HepG2 (cell line): ENCODE data around the gene DOCK4. TPM values are rescaled to one million over a fixed set of nuclear protein-coding genes. Genes with fewer than 3 reads are reported as not detected.

Source experiments
- ELF3 ChIP-seq: IDR thresholded peaks from 2 replicates; pipeline ENCODE4 v1.6.1; 2016; ENCODE audit warnings: missing genetic modification reagents, missing compliant biosample characterization
- ETV5 ChIP-seq: IDR thresholded peaks from 2 replicates; pipeline ENCODE4 v1.6.1; 2018; ENCODE audit warnings: missing biosample characterization, missing genetic modification reagents, inconsistent platforms, borderline replicate concordance
- FOSL2 ChIP-seq: sonication (generic); formaldehyde crosslinking; IDR thresholded peaks from 2 replicates; pipeline ENCODE4 v1.4.0; 2020; ENCODE audit warnings: missing genetic modification reagents
- FOXA3 ChIP-seq: IDR thresholded peaks from 2 replicates; pipeline ENCODE4 v1.6.1; 2016; ENCODE audit warnings: missing genetic modification reagents, missing compliant biosample characterization
- FOXK2 ChIP-seq: fragments of 450-650 bp; IDR thresholded peaks from 2 replicates; pipeline ENCODE4 v1.6.1; 2016
- HMG20A ChIP-seq: IDR thresholded peaks from 2 replicates; pipeline ENCODE4 v1.6.1; 2016; ENCODE audit warnings: borderline replicate concordance
- MIER3 ChIP-seq: IDR thresholded peaks from 2 replicates; pipeline ENCODE4 v1.6.1; 2016; ENCODE audit warnings: missing compliant biosample characterization, borderline replicate concordance
- PHF21A ChIP-seq: sonication (generic); formaldehyde crosslinking; IDR thresholded peaks from 2 replicates; pipeline ENCODE4 v1.5.0; 2020; ENCODE audit warnings: mild to moderate bottlenecking, missing genetic modification reagents
- POLR2AphosphoS2 ChIP-seq: IDR thresholded peaks from 2 replicates; pipeline ENCODE4 v1.6.1; 2011; ENCODE audit warnings: low read depth, low read length, improper control_type of control experiment
- PPARG ChIP-seq: conservative IDR thresholded peaks from 2 replicates; pipeline ENCODE4 v1.6.1; 2016; ENCODE audit warnings: missing biosample characterization, missing genetic modification reagents
- PTBP1 ChIP-seq: fragments of 200-400 bp; formaldehyde crosslinking; IDR thresholded peaks from 2 replicates; pipeline ENCODE4 v1.6.1; 2018; ENCODE audit warnings: low read length, low read depth; ENCODE audit not compliant: poor library complexity, severe bottlenecking
- REXO4 ChIP-seq: sonication (generic); formaldehyde crosslinking; IDR thresholded peaks from 2 replicates; pipeline ENCODE4 v1.8.0; 2022; ENCODE audit warnings: missing genetic modification reagents, mild to moderate bottlenecking, borderline replicate concordance
- SMAD1 ChIP-seq: sonication (generic); formaldehyde crosslinking; IDR thresholded peaks from 2 replicates; pipeline ENCODE4 v1.4.0; 2020; ENCODE audit warnings: missing genetic modification reagents, low read depth, mild to moderate bottlenecking, borderline replicate concordance
- SMARCE1 ChIP-seq: fragments of 450-650 bp; IDR thresholded peaks from 2 replicates; pipeline ENCODE4 v1.6.1; 2017; ENCODE audit warnings: borderline replicate concordance
- SNAI1 ChIP-seq: sonication (generic); formaldehyde crosslinking; IDR thresholded peaks from 2 replicates; pipeline ENCODE4 v1.5.0; 2020; ENCODE audit warnings: mild to moderate bottlenecking, missing genetic modification reagents, borderline replicate concordance
- SOX13 ChIP-seq, 3 experiments: fragments of 450-650 bp in 1 of 3; sonication (generic) in 1 of 3; formaldehyde crosslinking in 1 of 3; IDR thresholded peaks in 2 of 3; conservative IDR thresholded peaks in 1 of 3; 2 replicates each; pipeline versions ENCODE4 v1.5.0 to v1.6.1; 2016 to 2020; ENCODE audit warnings: antibody characterized with exemption in 1 of 3, mild to moderate bottlenecking in 1 of 3, missing compliant biosample characterization in 1 of 3, missing genetic modification reagents in 1 of 3, moderate library complexity in 1 of 3
- SRSF4 ChIP-seq: fragments of 200-400 bp; formaldehyde crosslinking; IDR thresholded peaks from one replicate; pipeline ENCODE4 v1.6.1; 2018; ENCODE audit warnings: mild to moderate bottlenecking, low read depth, low read length, moderate library complexity; ENCODE audit not compliant: poor library complexity, severe bottlenecking
- TBX2 ChIP-seq: sonication (generic); formaldehyde crosslinking; IDR thresholded peaks from 2 replicates; pipeline ENCODE4 v1.5.0; 2020; ENCODE audit warnings: missing genetic modification reagents, mild to moderate bottlenecking, borderline replicate concordance
- TEAD2 ChIP-seq: sonication (generic); formaldehyde crosslinking; IDR thresholded peaks from 2 replicates; pipeline ENCODE4 v1.9.0; 2021; ENCODE audit warnings: missing genetic modification reagents
- THRA ChIP-seq: sonication (generic); formaldehyde crosslinking; IDR thresholded peaks from 2 replicates; pipeline ENCODE4 v1.4.0; 2020; ENCODE audit warnings: missing genetic modification reagents, borderline replicate concordance
- YEATS2 ChIP-seq: sonication (generic); formaldehyde crosslinking; IDR thresholded peaks from 2 replicates; pipeline ENCODE4 v1.4.0; 2020; ENCODE audit warnings: missing genetic modification reagents, borderline replicate concordance
- ZFX ChIP-seq: sonication (generic); formaldehyde crosslinking; IDR thresholded peaks from 2 replicates; pipeline ENCODE4 v1.4.0; 2020; ENCODE audit warnings: mild to moderate bottlenecking, low read depth, missing genetic modification reagents, moderate library complexity
- ZNF12 ChIP-seq: sonication (generic); formaldehyde crosslinking; IDR thresholded peaks from 2 replicates; pipeline ENCODE4 v1.5.0; 2020; ENCODE audit warnings: missing genetic modification reagents
- ZNF207 ChIP-seq: fragments of 450-650 bp; IDR thresholded peaks from 2 replicates; pipeline ENCODE4 v1.6.1; 2016; ENCODE audit warnings: antibody characterized with exemption, borderline replicate concordance
- ZNF441 ChIP-seq: sonication (generic); formaldehyde crosslinking; IDR thresholded peaks from 2 replicates; pipeline ENCODE4 v1.7.0; 2021; ENCODE audit warnings: missing genetic modification reagents, borderline replicate concordance
- ZNF460 ChIP-seq: sonication (generic); formaldehyde crosslinking; IDR thresholded peaks from 2 replicates; pipeline ENCODE4 v1.5.1; 2020; ENCODE audit warnings: missing genetic modification reagents, mild to moderate bottlenecking, borderline replicate concordance
- ZNF557 ChIP-seq: sonication (generic); formaldehyde crosslinking; IDR thresholded peaks from 2 replicates; pipeline ENCODE4 v1.4.0; 2020; ENCODE audit warnings: missing genetic modification reagents
- ZNF709 ChIP-seq: sonication (generic); formaldehyde crosslinking; IDR thresholded peaks from 2 replicates; pipeline ENCODE4 v1.5.0; 2020; ENCODE audit warnings: mild to moderate bottlenecking, missing genetic modification reagents
- ZSCAN29 ChIP-seq: sonication (generic); formaldehyde crosslinking; conservative IDR thresholded peaks from 2 replicates; pipeline ENCODE4 v1.4.0; 2020; ENCODE audit warnings: mild to moderate bottlenecking, missing genetic modification reagents
- polyA plus RNA-seq, 8 experiments: library from polyadenylated mRNA; depleted of rRNA in 3 of 8; stranded (reverse) in 7 of 8; unstranded in 1 of 8; fragments of >200 nt; fragmentation: Illumina TruSeq in 4 of 8; extraction: Trizol in 4 of 8; gene quantifications; 2 replicates each; pipeline versions ENCODE4 v1.2.1 to v1.2.3, GENCODE V29; 2011 to 2016; ENCODE audit warnings: low read depth in 4 of 8, missing spikeins in 1 of 8, mixed read lengths in 1 of 8; ENCODE audit not compliant: insufficient read depth in 1 of 8
- total RNA-seq, 5 experiments: library from RNA; depleted of rRNA; stranded (reverse); fragments of >200 nt; fragmentation: Illumina TruSeq; extraction: Trizol; gene quantifications; 2 replicates each; pipeline ENCODE4 v1.2.3, GENCODE V29; 2016; ENCODE audit warnings: low read depth in 1 of 5
- TF ChIP-seq, protein P1 (sequence below): sonication (generic); formaldehyde crosslinking; IDR thresholded peaks from 2 replicates; pipeline ENCODE4 v1.4.0; 2020; ENCODE audit warnings: missing genetic modification reagents

DOCK4 gene
- total and polyA plus RNA-seq, 2 of the 13 experiments (the other 11 are each of a cell fraction or from before 2014, with no cell fraction given) = 13.5 to 17.4 TPM

DNA sequence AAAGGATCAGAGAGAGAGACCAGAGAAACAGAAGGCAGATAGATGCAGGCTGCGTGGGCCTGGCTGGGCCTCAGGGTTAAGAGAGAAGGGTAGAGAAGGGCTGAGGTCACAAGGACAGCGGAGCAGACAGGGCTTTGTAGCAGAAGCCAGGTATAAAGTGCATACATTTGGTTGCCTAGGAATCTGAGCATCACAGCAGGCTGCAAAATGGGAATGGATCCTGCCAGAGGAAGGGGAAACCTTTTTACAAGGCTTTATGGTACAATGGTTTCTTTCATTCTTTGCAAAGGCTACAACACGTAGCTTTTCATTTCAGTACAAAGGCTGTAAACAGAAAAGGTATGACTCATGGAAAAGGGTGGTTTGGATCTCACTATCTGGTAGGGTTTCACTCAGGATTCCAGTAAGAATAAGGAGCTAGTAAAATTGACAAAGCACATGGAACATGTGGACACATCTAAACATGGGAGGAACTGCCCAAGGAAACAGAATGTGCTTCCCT lies 275.1 kb downstream of the DOCK4 start (continued):
- 0 out of 2 replicates have a peak, but pooled peaks have one; percentile 22 for TF ChIP-seq MIER3 (CRISPR knock-in tag)
- no peak for TF ChIP-seq TEAD2 (CRISPR knock-in tag)
- TF ChIP-seq REXO4 (CRISPR knock-in tag) = no peak
- 0 out of 2 replicates have a peak, but pooled peaks have one; percentile 27 for TF ChIP-seq ZNF709
- peak; percentile 46 for TF ChIP-seq PHF21A (CRISPR knock-in tag)
- no peak for TF ChIP-seq SMAD1 (CRISPR knock-in tag)
- no peak for TF ChIP-seq ZNF441 (CRISPR knock-in tag)
- no peak for TF ChIP-seq ZNF12 (CRISPR knock-in tag)
- TF ChIP-seq HMG20A = peak; percentile 71
- peak; percentile 50; the same call in 1 of the 2 replicates for TF ChIP-seq ELF3
- peak; percentile 78 for TF ChIP-seq ZFX (CRISPR knock-in tag)
- peak; percentile 93 for TF ChIP-seq FOSL2 (CRISPR knock-in tag)
- no peak; the same call in 1 of the 2 replicates for TF ChIP-seq THRA (CRISPR knock-in tag)
- TF ChIP-seq SOX13 (IDR thresholded peaks at IDR 0.05) = no peak
- peak in 1 of 2 experiments; percentile 84; a peak in 2 of 4 replicates for TF ChIP-seq SOX13 (CRISPR knock-in tag; conservative IDR thresholded peaks at IDR 0.05 in 1 of 2, IDR thresholded peaks at IDR 0.05 in 1 of 2)
- peak; percentile 38; the same call in 1 of the 2 replicates for TF ChIP-seq FOXK2
- peak; percentile 89 for TF ChIP-seq FOXA3
- TF ChIP-seq TBX2 (CRISPR knock-in tag) = 0 out of 2 replicates have a peak, but pooled peaks have one; percentile 50
- no peak for TF ChIP-seq ZNF460
- no peak for TF ChIP-seq ZNF557 (CRISPR knock-in tag)
- peak; percentile 53; the same call in 1 of the 2 replicates for TF ChIP-seq ETV5 (CRISPR knock-in tag)
- TF ChIP-seq ZNF207 = no peak
- TF ChIP-seq PPARG (CRISPR knock-in tag) = 0 out of 2 replicates have a peak, but pooled peaks have one; percentile 18
- no peak for TF ChIP-seq SRSF4
- TF ChIP-seq, protein P1, sequence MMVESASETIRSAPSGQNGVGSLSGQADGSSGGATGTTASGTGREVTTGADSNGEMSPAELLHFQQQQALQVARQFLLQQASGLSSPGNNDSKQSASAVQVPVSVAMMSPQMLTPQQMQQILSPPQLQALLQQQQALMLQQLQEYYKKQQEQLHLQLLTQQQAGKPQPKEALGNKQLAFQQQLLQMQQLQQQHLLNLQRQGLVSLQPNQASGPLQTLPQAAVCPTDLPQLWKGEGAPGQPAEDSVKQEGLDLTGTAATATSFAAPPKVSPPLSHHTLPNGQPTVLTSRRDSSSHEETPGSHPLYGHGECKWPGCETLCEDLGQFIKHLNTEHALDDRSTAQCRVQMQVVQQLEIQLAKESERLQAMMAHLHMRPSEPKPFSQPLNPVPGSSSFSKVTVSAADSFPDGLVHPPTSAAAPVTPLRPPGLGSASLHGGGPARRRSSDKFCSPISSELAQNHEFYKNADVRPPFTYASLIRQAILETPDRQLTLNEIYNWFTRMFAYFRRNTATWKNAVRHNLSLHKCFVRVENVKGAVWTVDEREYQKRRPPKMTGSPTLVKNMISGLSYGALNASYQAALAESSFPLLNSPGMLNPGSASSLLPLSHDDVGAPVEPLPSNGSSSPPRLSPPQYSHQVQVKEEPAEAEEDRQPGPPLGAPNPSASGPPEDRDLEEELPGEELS (CRISPR knock-in tag) = peak; percentile 72
- no peak for TF ChIP-seq ZSCAN29 (CRISPR knock-in tag)
- no peak for TF ChIP-seq SMARCE1
- no peak for TF ChIP-seq PTBP1
- no peak for TF ChIP-seq SNAI1 (CRISPR knock-in tag)
- TF ChIP-seq YEATS2 (CRISPR knock-in tag) = peak; percentile 33; the same call in 1 of the 2 replicates
- TF ChIP-seq POLR2AphosphoS2 = no peak
